Measurements from ENCODE around the gene CCR7. TPM values are rescaled to one million over a fixed set of nuclear protein-coding genes. Genes with fewer than 3 reads are reported as not detected.

The CCR7 gene
- total RNA-seq: under 0.01 and 0.09 TPM in 2 replicates

GRCh38 chr17:40564883-40565768 lies at the start of gene CCR7:
CCR7 (minus strand) TSS chr17:40565472; CDS start chr17:40565409, 63 bp downstream.

Other genes starting within 250 kb of the CCR7 start
- gene GJD3, start 200.7 kb downstream of the CCR7 start, total RNA-seq: 0.18 TPM in 1 of 2 replicates, not detected in the other
- 33.9 and 74.6 TPM in 2 replicates for gene TOP2A, start 147.6 kb downstream of the CCR7 start, total RNA-seq
- gene IGFBP4, start 122.0 kb downstream of the CCR7 start, total RNA-seq: 149 and 165 TPM in 2 replicates
- not detected in 2 replicates for gene TNS4, start 63.8 kb downstream of the CCR7 start, total RNA-seq
- 79.2 and 98.3 TPM in 2 replicates for gene SMARCE1, start 82.3 kb upstream of the CCR7 start, total RNA-seq
- not detected in 2 replicates for gene KRT222, start 99.7 kb upstream of the CCR7 start, total RNA-seq
- gene KRT24, start 138.3 kb upstream of the CCR7 start, total RNA-seq: not detected in 2 replicates
- not detected in 2 replicates for gene KRT25, start 189.9 kb upstream of the CCR7 start, total RNA-seq
- gene KRT26, start 206.7 kb upstream of the CCR7 start, total RNA-seq: not detected in 2 replicates
- gene KRT27, start 217.1 kb upstream of the CCR7 start, total RNA-seq: not detected in 2 replicates
- not detected in 2 replicates for gene KRT28, start 234.5 kb upstream of the CCR7 start, total RNA-seq